VCaP (cell line): Measurements from ENCODE around the gene CCNJ.
A peak's percentile ranks its signal among the peaks of the same experiment; 100 is the strongest.

Experiments used
- H3K27ac ChIP-seq: fragments of 450-650 bp; 2 replicates; pipeline ENCODE4 v1.5.1; 2017
- CTCF ChIP-seq: fragments of 450-650 bp; conservative IDR thresholded peaks from 2 replicates; pipeline ENCODE4 v1.5.1; 2017; ENCODE audit warnings: mild to moderate bottlenecking, moderate library complexity

The CCNJ gene

DNA sequence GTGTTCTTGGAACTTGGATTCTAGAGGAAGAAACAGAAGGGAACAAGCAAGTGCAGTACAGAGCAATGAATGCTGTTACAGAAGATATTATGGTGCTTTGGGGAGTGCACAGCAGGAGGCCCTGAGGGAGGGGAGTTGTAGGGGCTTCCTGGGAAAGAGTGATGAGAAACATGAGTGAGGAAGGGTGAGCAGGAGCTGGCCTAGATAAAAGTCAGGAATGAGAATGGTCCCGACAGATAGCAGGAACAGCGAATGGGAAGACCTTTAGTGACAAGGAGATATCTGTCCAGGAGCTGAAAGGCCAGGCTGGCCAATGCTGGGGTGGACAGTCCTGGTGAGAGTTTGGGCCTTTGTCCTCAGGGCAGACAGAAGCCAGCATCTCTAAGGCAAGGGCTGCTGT, 20.6 kb upstream of the CCNJ start:
- H3K27ac ChIP-seq = no peak overlapping the region
- TF ChIP-seq CTCF = no peak

GRCh38 chr10:96023168-96023567, 20.2 kb upstream of the CCNJ start:
- no peak overlapping the region for H3K27ac ChIP-seq
- TF ChIP-seq CTCF = no peak

DNA sequence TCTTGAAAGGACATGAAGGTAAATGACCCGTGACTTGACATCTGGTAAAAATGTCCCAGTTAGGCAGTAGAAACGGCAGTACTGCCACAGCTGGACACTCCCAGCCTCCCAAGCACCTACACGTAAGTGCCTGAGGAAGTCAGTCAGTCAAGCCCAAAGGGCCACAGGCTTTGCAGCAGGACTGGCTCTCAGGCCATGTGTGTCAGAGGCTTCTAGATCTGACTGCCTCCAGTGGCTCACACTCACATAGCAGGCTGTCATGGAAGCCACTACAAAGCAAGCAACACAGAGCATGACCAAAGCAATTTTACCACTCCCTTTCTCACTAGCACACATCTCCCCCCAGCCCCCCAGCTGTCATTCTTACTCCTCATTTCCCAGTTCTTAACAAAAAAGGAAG, 17.8 kb upstream of the CCNJ start:
- peak; percentile 35; the same call in 1 of the 2 replicates for TF ChIP-seq CTCF
- H3K27ac ChIP-seq = no peak overlapping the region

DNA sequence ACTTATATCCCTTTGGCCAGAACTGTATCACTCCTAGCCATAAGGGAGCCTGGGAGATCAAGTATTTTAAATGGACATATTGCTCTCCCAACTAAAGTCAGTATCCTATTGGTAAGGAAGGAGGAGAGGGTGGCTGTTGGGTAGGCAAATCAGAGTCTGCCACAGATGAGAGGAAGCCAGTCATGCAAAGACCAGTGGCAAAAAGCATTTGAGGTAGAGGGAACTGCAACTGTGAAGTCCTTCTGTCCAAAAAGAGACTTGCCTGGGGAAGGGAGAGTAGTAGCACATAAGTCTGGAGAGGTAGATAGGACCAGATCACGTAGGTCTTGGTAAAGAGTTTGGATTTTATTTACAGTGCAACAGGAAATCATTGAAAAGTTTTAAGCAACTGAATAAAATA, 8.8 kb upstream of the CCNJ start:
- H3K27ac ChIP-seq = no peak overlapping the region
- no peak for TF ChIP-seq CTCF

- no peak for TF ChIP-seq CTCF
- no peak overlapping the region for H3K27ac ChIP-seq
These were observed 4.7 kb upstream of the CCNJ start for GRCh38 chr10:96038476-96039387.

- no peak overlapping the region for H3K27ac ChIP-seq
- no peak for TF ChIP-seq CTCF
These were observed 2.2 kb upstream of the CCNJ start for GRCh38 chr10:96041146-96041545.

DNA sequence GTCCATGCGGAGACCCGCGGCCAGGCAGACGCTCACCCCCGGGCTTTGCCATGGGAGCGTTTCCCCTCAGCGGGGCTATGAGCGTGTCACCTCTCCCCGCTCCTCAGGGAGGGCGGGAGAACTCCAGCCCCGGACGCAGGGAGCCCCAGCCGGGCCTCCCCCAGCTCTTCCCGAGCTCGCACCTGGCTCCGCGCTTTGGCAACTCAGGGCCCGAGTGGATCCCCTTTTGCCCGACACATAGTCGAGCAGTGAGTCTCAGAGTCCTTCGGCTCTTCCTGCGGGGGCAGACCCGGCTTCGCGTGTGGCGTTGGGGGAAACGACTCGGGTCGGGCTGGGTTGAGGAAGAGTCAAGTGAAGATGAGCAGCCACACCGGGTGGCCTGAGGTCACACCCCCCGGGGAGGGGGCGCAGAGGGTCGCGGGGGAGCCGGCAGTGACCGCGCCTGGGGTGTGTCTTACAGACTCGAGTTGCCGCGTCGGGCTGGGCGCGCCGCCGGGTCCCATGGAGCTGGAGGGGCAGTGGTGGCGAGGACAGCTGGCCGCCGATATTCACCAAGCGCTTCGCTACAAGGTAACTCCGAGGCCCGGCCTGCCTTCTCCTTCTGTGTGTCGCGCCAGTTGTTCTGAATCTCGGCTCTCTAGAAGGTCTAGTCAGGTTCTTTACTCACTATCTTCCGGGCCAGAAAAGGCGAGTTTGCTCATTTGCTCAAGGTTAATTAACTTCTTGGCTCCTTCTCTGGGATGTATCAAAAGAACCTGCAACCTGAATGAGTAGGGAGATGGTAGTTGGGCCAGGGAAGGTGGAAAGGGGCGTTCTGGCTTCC, 721 bp downstream of the CCNJ start:
- peak overlapping the region; percentile 83 for H3K27ac ChIP-seq

More for the DNA sequence above, 721 bp downstream of the CCNJ start:
- no peak for TF ChIP-seq CTCF
